HepG2 (cell line): ENCODE measurements around the gene CKM. TPM values are rescaled to one million over a fixed set of nuclear protein-coding genes. Genes with fewer than 3 reads are reported as not detected.

ENCODE experiments used
- ARNTL ChIP-seq: sonication (generic); formaldehyde crosslinking; IDR thresholded peaks from 2 replicates; pipeline ENCODE4 v1.4.0; 2020; ENCODE audit warnings: mild to moderate bottlenecking, missing genetic modification reagents
- GATAD2A ChIP-seq: IDR thresholded peaks from 2 replicates; pipeline ENCODE4 v1.6.1; 2016
- HOXA5 ChIP-seq: sonication (generic); formaldehyde crosslinking; IDR thresholded peaks from 2 replicates; pipeline ENCODE4 v1.4.0; 2020; ENCODE audit warnings: missing genetic modification reagents
- JUNB ChIP-seq: sonication (generic); formaldehyde crosslinking; IDR thresholded peaks from 2 replicates; pipeline ENCODE4 v1.8.0; 2022; ENCODE audit warnings: missing genetic modification reagents, mild to moderate bottlenecking, borderline replicate concordance
- KMT2A ChIP-seq: sonication (generic); formaldehyde crosslinking; IDR thresholded peaks from 2 replicates; pipeline ENCODE4 v1.4.0; 2020; ENCODE audit warnings: missing genetic modification reagents
- NFYB ChIP-seq: sonication (generic); formaldehyde crosslinking; IDR thresholded peaks from 2 replicates; pipeline ENCODE4 v1.4.0; 2020; ENCODE audit warnings: missing genetic modification reagents
- PLRG1 ChIP-seq: fragments of 450-650 bp; conservative IDR thresholded peaks from 2 replicates; pipeline ENCODE4 v1.6.1; 2016
- RORA ChIP-seq: sonication (generic); formaldehyde crosslinking; IDR thresholded peaks from 2 replicates; pipeline ENCODE4 v1.5.0; 2020; ENCODE audit warnings: mild to moderate bottlenecking, missing genetic modification reagents, moderate library complexity
- SP2 ChIP-seq: sonication (generic); formaldehyde crosslinking; IDR thresholded peaks from 2 replicates; pipeline ENCODE4 v1.5.1; 2020; ENCODE audit warnings: mild to moderate bottlenecking, missing genetic modification reagents
- ZBTB7B ChIP-seq: sonication (generic); formaldehyde crosslinking; IDR thresholded peaks from 2 replicates; pipeline ENCODE4 v1.4.0; 2020; ENCODE audit warnings: missing genetic modification reagents
- ZFP37 ChIP-seq: sonication (generic); formaldehyde crosslinking; IDR thresholded peaks from 2 replicates; pipeline ENCODE4 v1.4.0; 2020; ENCODE audit warnings: missing genetic modification reagents, borderline replicate concordance
- ZKSCAN5 ChIP-seq: sonication (generic); formaldehyde crosslinking; IDR thresholded peaks from 2 replicates; pipeline ENCODE4 v1.5.1; 2020; ENCODE audit warnings: mild to moderate bottlenecking, missing genetic modification reagents
- ZNF292 ChIP-seq: sonication (generic); formaldehyde crosslinking; IDR thresholded peaks from 2 replicates; pipeline ENCODE4 v1.8.1; 2022; ENCODE audit warnings: mild to moderate bottlenecking, low read depth, missing genetic modification reagents, borderline replicate concordance
- ZNF557 ChIP-seq: sonication (generic); formaldehyde crosslinking; IDR thresholded peaks from 2 replicates; pipeline ENCODE4 v1.4.0; 2020; ENCODE audit warnings: missing genetic modification reagents
- ZNF615 ChIP-seq: sonication (generic); formaldehyde crosslinking; IDR thresholded peaks from 2 replicates; pipeline ENCODE4 v1.5.0; 2020; ENCODE audit warnings: mild to moderate bottlenecking, missing genetic modification reagents, borderline replicate concordance
- polyA plus RNA-seq, 8 experiments: library from polyadenylated mRNA; depleted of rRNA in 3 of 8; stranded (reverse) in 7 of 8; unstranded in 1 of 8; fragments of >200 nt; fragmentation: Illumina TruSeq in 4 of 8; extraction: Trizol in 4 of 8; gene quantifications; 2 replicates each; pipeline versions ENCODE4 v1.2.1 to v1.2.3, GENCODE V29; 2011 to 2016; ENCODE audit warnings: low read depth in 4 of 8, missing spikeins in 1 of 8, mixed read lengths in 1 of 8; ENCODE audit not compliant: insufficient read depth in 1 of 8
- total RNA-seq, 5 experiments: library from RNA; depleted of rRNA; stranded (reverse); fragments of >200 nt; fragmentation: Illumina TruSeq; extraction: Trizol; gene quantifications; 2 replicates each; pipeline ENCODE4 v1.2.3, GENCODE V29; 2016; ENCODE audit warnings: low read depth in 1 of 5
- TF ChIP-seq, protein P1 (sequence below): sonication (generic); formaldehyde crosslinking; IDR thresholded peaks from 2 replicates; pipeline ENCODE4 v1.9.0; 2021; ENCODE audit warnings: mild to moderate bottlenecking, missing genetic modification reagents
- TF ChIP-seq, protein P2 (sequence below): sonication (generic); formaldehyde crosslinking; IDR thresholded peaks from 2 replicates; pipeline ENCODE4 v1.4.0; 2020; ENCODE audit warnings: missing genetic modification reagents, borderline replicate concordance
- TF ChIP-seq, protein P3 (sequence below): conservative IDR thresholded peaks from 2 replicates; pipeline ENCODE4 v1.6.1; 2018; ENCODE audit warnings: missing genetic modification reagents

CKM gene
- total and polyA plus RNA-seq, 2 of the 13 experiments (the other 11 are each of a cell fraction or from before 2014, with no cell fraction given) = 0.54 to 0.80 TPM

DNA sequence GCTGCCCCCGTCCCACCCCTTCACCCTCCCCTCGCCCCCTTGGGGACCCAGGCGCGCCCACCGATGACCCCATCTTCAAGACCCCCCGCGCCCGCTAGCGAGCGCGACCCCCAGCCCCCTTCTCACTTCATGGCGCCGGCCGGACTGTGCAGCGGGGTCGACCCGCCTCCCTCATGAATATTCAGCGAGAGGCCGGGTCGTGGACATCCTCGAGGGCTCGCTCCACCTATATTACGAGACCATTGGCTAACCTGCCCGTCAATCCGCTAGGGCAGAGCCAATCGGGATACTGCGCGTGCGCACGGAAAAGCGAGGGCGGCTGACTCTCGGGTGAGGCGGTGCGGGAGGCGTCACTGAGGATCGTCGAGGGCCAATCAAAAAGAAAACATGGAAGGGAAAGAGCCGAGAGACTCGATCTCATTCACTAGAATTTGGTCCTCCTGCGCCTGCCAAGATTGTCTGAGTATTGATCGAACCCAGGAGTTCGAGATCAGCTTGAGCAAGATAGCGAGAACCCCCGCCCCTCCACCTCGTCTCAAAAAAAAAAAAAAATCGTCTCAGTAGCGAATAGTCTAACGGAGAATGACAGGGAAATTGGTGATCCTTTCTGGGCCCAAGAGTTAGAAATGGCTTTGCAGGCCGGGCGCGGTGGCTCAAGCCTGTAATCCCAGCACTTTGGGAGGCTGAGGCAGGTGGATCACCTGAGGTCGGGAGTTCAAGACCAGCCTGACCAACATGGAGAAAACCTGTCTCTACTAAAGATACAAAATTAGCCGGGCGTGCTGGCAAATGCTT lies 47.9 kb upstream of the CKM start, which contains the start of gene ERCC2 (continued):
- TF ChIP-seq, protein P1, sequence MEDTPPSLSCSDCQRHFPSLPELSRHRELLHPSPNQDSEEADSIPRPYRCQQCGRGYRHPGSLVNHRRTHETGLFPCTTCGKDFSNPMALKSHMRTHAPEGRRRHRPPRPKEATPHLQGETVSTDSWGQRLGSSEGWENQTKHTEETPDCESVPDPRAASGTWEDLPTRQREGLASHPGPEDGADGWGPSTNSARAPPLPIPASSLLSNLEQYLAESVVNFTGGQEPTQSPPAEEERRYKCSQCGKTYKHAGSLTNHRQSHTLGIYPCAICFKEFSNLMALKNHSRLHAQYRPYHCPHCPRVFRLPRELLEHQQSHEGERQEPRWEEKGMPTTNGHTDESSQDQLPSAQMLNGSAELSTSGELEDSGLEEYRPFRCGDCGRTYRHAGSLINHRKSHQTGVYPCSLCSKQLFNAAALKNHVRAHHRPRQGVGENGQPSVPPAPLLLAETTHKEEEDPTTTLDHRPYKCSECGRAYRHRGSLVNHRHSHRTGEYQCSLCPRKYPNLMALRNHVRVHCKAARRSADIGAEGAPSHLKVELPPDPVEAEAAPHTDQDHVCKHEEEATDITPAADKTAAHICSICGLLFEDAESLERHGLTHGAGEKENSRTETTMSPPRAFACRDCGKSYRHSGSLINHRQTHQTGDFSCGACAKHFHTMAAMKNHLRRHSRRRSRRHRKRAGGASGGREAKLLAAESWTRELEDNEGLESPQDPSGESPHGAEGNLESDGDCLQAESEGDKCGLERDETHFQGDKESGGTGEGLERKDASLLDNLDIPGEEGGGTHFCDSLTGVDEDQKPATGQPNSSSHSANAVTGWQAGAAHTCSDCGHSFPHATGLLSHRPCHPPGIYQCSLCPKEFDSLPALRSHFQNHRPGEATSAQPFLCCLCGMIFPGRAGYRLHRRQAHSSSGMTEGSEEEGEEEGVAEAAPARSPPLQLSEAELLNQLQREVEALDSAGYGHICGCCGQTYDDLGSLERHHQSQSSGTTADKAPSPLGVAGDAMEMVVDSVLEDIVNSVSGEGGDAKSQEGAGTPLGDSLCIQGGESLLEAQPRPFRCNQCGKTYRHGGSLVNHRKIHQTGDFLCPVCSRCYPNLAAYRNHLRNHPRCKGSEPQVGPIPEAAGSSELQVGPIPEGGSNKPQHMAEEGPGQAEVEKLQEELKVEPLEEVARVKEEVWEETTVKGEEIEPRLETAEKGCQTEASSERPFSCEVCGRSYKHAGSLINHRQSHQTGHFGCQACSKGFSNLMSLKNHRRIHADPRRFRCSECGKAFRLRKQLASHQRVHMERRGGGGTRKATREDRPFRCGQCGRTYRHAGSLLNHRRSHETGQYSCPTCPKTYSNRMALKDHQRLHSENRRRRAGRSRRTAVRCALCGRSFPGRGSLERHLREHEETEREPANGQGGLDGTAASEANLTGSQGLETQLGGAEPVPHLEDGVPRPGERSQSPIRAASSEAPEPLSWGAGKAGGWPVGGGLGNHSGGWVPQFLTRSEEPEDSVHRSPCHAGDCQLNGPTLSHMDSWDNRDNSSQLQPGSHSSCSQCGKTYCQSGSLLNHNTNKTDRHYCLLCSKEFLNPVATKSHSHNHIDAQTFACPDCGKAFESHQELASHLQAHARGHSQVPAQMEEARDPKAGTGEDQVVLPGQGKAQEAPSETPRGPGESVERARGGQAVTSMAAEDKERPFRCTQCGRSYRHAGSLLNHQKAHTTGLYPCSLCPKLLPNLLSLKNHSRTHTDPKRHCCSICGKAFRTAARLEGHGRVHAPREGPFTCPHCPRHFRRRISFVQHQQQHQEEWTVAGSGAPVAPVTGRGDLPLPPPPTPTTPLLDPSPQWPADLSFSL = no peak
- TF ChIP-seq NFYB (peak; percentile 96), RORA (CRISPR knock-in tag) (no peak), JUNB (CRISPR knock-in tag) (no peak), SP2 (CRISPR knock-in tag) (peak; percentile 97), HOXA5 (CRISPR knock-in tag) (no peak), ZNF615 (no peak), GATAD2A (CRISPR knock-in tag) (0 out of 2 replicates have a peak, but pooled peaks have one; percentile 40), ARNTL (CRISPR knock-in tag) (no peak), PLRG1 (no peak), ZNF292 (no peak), KMT2A (CRISPR knock-in tag) (no peak), ZNF557 (CRISPR knock-in tag) (no peak), ZFP37 (CRISPR knock-in tag) (no peak), ZBTB7B (CRISPR knock-in tag) (no peak), ZKSCAN5 (CRISPR knock-in tag) (no peak)
- TF ChIP-seq, protein P2, sequence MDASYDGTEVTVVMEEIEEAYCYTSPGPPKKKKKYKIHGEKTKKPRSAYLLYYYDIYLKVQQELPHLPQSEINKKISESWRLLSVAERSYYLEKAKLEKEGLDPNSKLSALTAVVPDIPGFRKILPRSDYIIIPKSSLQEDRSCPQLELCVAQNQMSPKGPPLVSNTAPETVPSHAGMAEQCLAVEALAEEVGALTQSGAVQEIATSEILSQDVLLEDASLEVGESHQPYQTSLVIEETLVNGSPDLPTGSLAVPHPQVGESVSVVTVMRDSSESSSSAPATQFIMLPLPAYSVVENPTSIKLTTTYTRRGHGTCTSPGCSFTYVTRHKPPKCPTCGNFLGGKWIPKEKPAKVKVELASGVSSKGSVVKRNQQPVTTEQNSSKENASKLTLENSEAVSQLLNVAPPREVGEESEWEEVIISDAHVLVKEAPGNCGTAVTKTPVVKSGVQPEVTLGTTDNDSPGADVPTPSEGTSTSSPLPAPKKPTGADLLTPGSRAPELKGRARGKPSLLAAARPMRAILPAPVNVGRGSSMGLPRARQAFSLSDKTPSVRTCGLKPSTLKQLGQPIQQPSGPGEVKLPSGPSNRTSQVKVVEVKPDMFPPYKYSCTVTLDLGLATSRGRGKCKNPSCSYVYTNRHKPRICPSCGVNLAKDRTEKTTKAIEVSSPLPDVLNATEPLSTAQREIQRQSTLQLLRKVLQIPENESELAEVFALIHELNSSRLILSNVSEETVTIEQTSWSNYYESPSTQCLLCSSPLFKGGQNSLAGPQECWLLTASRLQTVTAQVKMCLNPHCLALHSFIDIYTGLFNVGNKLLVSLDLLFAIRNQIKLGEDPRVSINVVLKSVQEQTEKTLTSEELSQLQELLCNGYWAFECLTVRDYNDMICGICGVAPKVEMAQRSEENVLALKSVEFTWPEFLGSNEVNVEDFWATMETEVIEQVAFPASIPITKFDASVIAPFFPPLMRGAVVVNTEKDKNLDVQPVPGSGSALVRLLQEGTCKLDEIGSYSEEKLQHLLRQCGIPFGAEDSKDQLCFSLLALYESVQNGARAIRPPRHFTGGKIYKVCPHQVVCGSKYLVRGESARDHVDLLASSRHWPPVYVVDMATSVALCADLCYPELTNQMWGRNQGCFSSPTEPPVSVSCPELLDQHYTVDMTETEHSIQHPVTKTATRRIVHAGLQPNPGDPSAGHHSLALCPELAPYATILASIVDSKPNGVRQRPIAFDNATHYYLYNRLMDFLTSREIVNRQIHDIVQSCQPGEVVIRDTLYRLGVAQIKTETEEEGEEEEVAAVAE (CRISPR knock-in tag) = no peak
- TF ChIP-seq, protein P3, sequence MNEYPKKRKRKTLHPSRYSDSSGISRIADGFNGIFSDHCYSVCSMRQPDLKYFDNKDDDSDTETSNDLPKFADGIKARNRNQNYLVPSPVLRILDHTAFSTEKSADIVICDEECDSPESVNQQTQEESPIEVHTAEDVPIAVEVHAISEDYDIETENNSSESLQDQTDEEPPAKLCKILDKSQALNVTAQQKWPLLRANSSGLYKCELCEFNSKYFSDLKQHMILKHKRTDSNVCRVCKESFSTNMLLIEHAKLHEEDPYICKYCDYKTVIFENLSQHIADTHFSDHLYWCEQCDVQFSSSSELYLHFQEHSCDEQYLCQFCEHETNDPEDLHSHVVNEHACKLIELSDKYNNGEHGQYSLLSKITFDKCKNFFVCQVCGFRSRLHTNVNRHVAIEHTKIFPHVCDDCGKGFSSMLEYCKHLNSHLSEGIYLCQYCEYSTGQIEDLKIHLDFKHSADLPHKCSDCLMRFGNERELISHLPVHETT (CRISPR knock-in tag) = no peak
